ENCODE data around the gene TMEM178B.
"Not testable (repeated sequence)": the region's sequence is repeated elsewhere in the genome, so short reads cannot be mapped to it uniquely, and the experiment has no call there.

The TMEM178B gene

GRCh38 chr7:141389140-141389796 is 315.4 kb downstream of the TMEM178B start:
- DNase-seq (ENCODE audit: low spot score), result no peak

GRCh38 chr7:141390339-141390738 is 316.5 kb downstream of the TMEM178B start:
- no peak for DNase-seq (ENCODE audit: low spot score)

GRCh38 chr7:141393056-141393455 is 319.2 kb downstream of the TMEM178B start:
- DNase-seq (ENCODE audit: low spot score), result no peak

- no peak for DNase-seq (ENCODE audit: low spot score)
Observed at GRCh38 chr7:141397236-141398163, 323.6 kb downstream of the TMEM178B start.

- DNase-seq (ENCODE audit: low spot score), result no peak
Observed at GRCh38 chr7:141400356-141400755, 326.5 kb downstream of the TMEM178B start.

- no peak for DNase-seq (ENCODE audit: low spot score)
Observed at GRCh38 chr7:141402277-141402996, 328.6 kb downstream of the TMEM178B start.

GRCh38 chr7:141403846-141404245 is 330.0 kb downstream of the TMEM178B start:
- DNase-seq (ENCODE audit: low spot score), result not testable (repeated sequence)

- no peak for DNase-seq (ENCODE audit: low spot score)
Observed at GRCh38 chr7:141406347-141406746, 332.5 kb downstream of the TMEM178B start.

- DNase-seq (ENCODE audit: low spot score), result no peak
Observed at GRCh38 chr7:141407893-141408292, 334.0 kb downstream of the TMEM178B start.

- no peak for DNase-seq (ENCODE audit: low spot score)
Observed at GRCh38 chr7:141408440-141408839, 334.6 kb downstream of the TMEM178B start.

GRCh38 chr7:141409219-141409618 is 335.4 kb downstream of the TMEM178B start:
- no peak for DNase-seq (ENCODE audit: low spot score)

- no peak for DNase-seq (ENCODE audit: low spot score)
Observed at GRCh38 chr7:141409801-141410329, 336.0 kb downstream of the TMEM178B start.

GRCh38 chr7:141410353-141411000 is 336.6 kb downstream of the TMEM178B start:
- DNase-seq (ENCODE audit: low spot score), result no peak

GRCh38 chr7:141411133-141411532 is 337.3 kb downstream of the TMEM178B start:
- no peak for DNase-seq (ENCODE audit: low spot score)

GRCh38 chr7:141415999-141416398 is 342.1 kb downstream of the TMEM178B start:
- DNase-seq (ENCODE audit: low spot score), result no peak

GRCh38 chr7:141416650-141417270 is 342.9 kb downstream of the TMEM178B start:
- no peak for DNase-seq (ENCODE audit: low spot score)

- DNase-seq (ENCODE audit: low spot score), result no peak
Observed at GRCh38 chr7:141417506-141417905, 343.6 kb downstream of the TMEM178B start.

GRCh38 chr7:141418066-141418465 is 344.2 kb downstream of the TMEM178B start:
- DNase-seq (ENCODE audit: low spot score), result no peak

GRCh38 chr7:141421306-141421705 is 347.4 kb downstream of the TMEM178B start:
- no peak for DNase-seq (ENCODE audit: low spot score)

GRCh38 chr7:141427134-141427533 is 353.3 kb downstream of the TMEM178B start:
- DNase-seq (ENCODE audit: low spot score), result no peak

GRCh38 chr7:141430455-141431139 is 356.7 kb downstream of the TMEM178B start:
- DNase-seq (ENCODE audit: low spot score), result no peak
